GM23338 (cell line): ENCODE measurements around the gene BHLHA9.

Experiments
- CREB1 ChIP-seq: fragments of 250-450 bp; sonication (Bioruptor Pico); IDR thresholded peaks from 2 replicates; pipeline ENCODE4 v1.5.0; 2020; ENCODE audit warnings: low read depth, mild to moderate bottlenecking, moderate library complexity
- EZH2 ChIP-seq: fragments of 200-600 bp; sonication (generic); IDR thresholded peaks from one replicate; pipeline ENCODE4 v1.8.0; 2017; ENCODE audit warnings: antibody characterized with exemption, mild to moderate bottlenecking, low read depth; ENCODE audit not compliant: unreplicated experiment
- EZH2phosphoT487 ChIP-seq: fragments of 200-600 bp; sonication (generic); IDR thresholded peaks from one replicate; pipeline ENCODE4 v1.8.1; 2018; ENCODE audit warnings: antibody characterized with exemption; ENCODE audit not compliant: unreplicated experiment
- POLR2AphosphoS5 ChIP-seq: IDR thresholded peaks from 2 replicates; pipeline ENCODE4 v1.6.1; 2016; ENCODE audit warnings: antibody characterized with exemption, low read depth
- STAT1 ChIP-seq: IDR thresholded peaks from one replicate; pipeline ENCODE4 v1.6.1; 2016; ENCODE audit warnings: antibody characterized with exemption; ENCODE audit not compliant: unreplicated experiment
- ZNF114 ChIP-seq: fragments of 250-450 bp; sonication (Bioruptor Pico); IDR thresholded peaks from 2 replicates; pipeline ENCODE4 v1.5.0; 2020; ENCODE audit warnings: mild to moderate bottlenecking, moderate library complexity
- ZNF331 ChIP-seq: fragments of 250-450 bp; sonication (Bioruptor Pico); IDR thresholded peaks from 2 replicates; pipeline ENCODE4 v1.5.0; 2020; ENCODE audit warnings: low read depth, mild to moderate bottlenecking, moderate library complexity
- TF ChIP-seq, protein P1 (sequence below), 2 experiments: fragments of 200-600 bp in 1 of 2; sonication (generic) in 1 of 2; conservative IDR thresholded peaks; 2 replicates each; pipeline versions ENCODE4 v1.5.1 to v1.6.1; 2016 to 2017; ENCODE audit warnings: antibody characterized with exemption in 2 of 2, low read depth in 2 of 2, mild to moderate bottlenecking in 2 of 2, moderate library complexity in 1 of 2
- TF ChIP-seq, protein P2 (sequence below): IDR thresholded peaks from one replicate; pipeline ENCODE4 v1.6.1; 2018; ENCODE audit warnings: antibody characterized with exemption; ENCODE audit not compliant: unreplicated experiment
- TF ChIP-seq, protein P3 (sequence below): IDR thresholded peaks from 2 replicates; pipeline ENCODE4 v1.6.1; 2016; ENCODE audit warnings: antibody characterized with exemption

DNA sequence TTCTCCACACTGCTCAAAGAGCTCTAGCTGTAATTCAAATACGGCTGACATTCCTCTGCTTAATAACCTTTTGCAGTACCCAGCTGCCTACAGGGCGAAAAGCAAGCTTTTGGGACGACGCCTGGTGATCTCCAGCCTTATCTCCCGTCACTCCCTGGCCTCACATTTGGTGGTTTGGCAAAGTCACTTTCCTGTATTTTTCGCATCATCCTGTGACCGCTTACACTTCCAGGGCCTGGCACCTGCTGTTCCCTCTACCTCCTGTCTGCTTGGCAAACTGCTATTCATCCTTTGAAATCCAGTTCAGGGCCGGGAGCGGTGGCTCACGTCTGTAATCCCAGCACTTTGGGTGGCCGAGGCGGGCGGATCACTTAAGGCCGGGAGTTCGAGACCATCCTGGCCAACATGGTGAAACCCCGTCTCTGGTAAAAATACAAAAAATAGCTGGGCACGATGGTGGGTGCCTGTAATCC is 2.7 kb upstream of the BHLHA9 start:
- TF ChIP-seq POLR2AphosphoS5 (no peak), EZH2 (no peak), EZH2phosphoT487 (no peak), CREB1 (CRISPR knock-in tag) (no peak), STAT1 (no peak), ZNF331 (no peak), ZNF114 (CRISPR knock-in tag) (no peak)
- TF ChIP-seq, protein P1, sequence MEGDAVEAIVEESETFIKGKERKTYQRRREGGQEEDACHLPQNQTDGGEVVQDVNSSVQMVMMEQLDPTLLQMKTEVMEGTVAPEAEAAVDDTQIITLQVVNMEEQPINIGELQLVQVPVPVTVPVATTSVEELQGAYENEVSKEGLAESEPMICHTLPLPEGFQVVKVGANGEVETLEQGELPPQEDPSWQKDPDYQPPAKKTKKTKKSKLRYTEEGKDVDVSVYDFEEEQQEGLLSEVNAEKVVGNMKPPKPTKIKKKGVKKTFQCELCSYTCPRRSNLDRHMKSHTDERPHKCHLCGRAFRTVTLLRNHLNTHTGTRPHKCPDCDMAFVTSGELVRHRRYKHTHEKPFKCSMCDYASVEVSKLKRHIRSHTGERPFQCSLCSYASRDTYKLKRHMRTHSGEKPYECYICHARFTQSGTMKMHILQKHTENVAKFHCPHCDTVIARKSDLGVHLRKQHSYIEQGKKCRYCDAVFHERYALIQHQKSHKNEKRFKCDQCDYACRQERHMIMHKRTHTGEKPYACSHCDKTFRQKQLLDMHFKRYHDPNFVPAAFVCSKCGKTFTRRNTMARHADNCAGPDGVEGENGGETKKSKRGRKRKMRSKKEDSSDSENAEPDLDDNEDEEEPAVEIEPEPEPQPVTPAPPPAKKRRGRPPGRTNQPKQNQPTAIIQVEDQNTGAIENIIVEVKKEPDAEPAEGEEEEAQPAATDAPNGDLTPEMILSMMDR (conservative IDR thresholded peaks at IDR 0.05; ENCODE audit: low read depth in 2 of 2): no peak
- TF ChIP-seq, protein P2, sequence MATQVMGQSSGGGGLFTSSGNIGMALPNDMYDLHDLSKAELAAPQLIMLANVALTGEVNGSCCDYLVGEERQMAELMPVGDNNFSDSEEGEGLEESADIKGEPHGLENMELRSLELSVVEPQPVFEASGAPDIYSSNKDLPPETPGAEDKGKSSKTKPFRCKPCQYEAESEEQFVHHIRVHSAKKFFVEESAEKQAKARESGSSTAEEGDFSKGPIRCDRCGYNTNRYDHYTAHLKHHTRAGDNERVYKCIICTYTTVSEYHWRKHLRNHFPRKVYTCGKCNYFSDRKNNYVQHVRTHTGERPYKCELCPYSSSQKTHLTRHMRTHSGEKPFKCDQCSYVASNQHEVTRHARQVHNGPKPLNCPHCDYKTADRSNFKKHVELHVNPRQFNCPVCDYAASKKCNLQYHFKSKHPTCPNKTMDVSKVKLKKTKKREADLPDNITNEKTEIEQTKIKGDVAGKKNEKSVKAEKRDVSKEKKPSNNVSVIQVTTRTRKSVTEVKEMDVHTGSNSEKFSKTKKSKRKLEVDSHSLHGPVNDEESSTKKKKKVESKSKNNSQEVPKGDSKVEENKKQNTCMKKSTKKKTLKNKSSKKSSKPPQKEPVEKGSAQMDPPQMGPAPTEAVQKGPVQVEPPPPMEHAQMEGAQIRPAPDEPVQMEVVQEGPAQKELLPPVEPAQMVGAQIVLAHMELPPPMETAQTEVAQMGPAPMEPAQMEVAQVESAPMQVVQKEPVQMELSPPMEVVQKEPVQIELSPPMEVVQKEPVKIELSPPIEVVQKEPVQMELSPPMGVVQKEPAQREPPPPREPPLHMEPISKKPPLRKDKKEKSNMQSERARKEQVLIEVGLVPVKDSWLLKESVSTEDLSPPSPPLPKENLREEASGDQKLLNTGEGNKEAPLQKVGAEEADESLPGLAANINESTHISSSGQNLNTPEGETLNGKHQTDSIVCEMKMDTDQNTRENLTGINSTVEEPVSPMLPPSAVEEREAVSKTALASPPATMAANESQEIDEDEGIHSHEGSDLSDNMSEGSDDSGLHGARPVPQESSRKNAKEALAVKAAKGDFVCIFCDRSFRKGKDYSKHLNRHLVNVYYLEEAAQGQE: no peak
- TF ChIP-seq, protein P3, sequence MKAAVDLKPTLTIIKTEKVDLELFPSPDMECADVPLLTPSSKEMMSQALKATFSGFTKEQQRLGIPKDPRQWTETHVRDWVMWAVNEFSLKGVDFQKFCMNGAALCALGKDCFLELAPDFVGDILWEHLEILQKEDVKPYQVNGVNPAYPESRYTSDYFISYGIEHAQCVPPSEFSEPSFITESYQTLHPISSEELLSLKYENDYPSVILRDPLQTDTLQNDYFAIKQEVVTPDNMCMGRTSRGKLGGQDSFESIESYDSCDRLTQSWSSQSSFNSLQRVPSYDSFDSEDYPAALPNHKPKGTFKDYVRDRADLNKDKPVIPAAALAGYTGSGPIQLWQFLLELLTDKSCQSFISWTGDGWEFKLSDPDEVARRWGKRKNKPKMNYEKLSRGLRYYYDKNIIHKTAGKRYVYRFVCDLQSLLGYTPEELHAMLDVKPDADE: no peak
